IPS DF 6.9 (cell line): ENCODE measurements around the gene RUSC2.

ENCODE experiments used
- DNase-seq: peaks from one replicate; pipeline ENCODE4 v3.0.0-alpha.2; 2013; ENCODE audit warnings: low read depth, low spot score
- H3K27ac ChIP-seq: one replicate; pipeline ENCODE4 v1.5.1; 2013; ENCODE audit warnings: low read length, control low read depth
- H3K27me3 ChIP-seq: 2 replicates; pipeline ENCODE4 v1.6.1; 2013; ENCODE audit warnings: mild to moderate bottlenecking, low read length; ENCODE audit not compliant: control insufficient read depth, insufficient read depth
- H3K36me3 ChIP-seq: 2 replicates; pipeline ENCODE4 v1.6.1; 2013; ENCODE audit warnings: low read length; ENCODE audit not compliant: control insufficient read depth, insufficient read depth
- H3K4me1 ChIP-seq: 2 replicates; pipeline ENCODE4 v1.6.1; 2013; ENCODE audit warnings: low read length; ENCODE audit not compliant: control insufficient read depth, insufficient read depth
- H3K4me3 ChIP-seq: 2 replicates; pipeline ENCODE4 v1.5.1; 2013; ENCODE audit warnings: mild to moderate bottlenecking, low read length
- H3K9me3 ChIP-seq: 2 replicates; pipeline ENCODE4 v1.6.1; 2013; ENCODE audit warnings: low read length, inconsistent platforms; ENCODE audit not compliant: control insufficient read depth, insufficient read depth
- WGBS: extraction: QIAGEN DNeasy Blood & Tissue Kit; methylation state at CpG from one replicate; pipeline ENCODE4 v1.1.7; 2013; ENCODE audit warnings: mixed read lengths, missing lambda C conversion rate; ENCODE audit not compliant: insufficient read length, insufficient coverage; 5-methylcytosine and 5-hydroxymethylcytosine counted together

Gene RUSC2, protein sequence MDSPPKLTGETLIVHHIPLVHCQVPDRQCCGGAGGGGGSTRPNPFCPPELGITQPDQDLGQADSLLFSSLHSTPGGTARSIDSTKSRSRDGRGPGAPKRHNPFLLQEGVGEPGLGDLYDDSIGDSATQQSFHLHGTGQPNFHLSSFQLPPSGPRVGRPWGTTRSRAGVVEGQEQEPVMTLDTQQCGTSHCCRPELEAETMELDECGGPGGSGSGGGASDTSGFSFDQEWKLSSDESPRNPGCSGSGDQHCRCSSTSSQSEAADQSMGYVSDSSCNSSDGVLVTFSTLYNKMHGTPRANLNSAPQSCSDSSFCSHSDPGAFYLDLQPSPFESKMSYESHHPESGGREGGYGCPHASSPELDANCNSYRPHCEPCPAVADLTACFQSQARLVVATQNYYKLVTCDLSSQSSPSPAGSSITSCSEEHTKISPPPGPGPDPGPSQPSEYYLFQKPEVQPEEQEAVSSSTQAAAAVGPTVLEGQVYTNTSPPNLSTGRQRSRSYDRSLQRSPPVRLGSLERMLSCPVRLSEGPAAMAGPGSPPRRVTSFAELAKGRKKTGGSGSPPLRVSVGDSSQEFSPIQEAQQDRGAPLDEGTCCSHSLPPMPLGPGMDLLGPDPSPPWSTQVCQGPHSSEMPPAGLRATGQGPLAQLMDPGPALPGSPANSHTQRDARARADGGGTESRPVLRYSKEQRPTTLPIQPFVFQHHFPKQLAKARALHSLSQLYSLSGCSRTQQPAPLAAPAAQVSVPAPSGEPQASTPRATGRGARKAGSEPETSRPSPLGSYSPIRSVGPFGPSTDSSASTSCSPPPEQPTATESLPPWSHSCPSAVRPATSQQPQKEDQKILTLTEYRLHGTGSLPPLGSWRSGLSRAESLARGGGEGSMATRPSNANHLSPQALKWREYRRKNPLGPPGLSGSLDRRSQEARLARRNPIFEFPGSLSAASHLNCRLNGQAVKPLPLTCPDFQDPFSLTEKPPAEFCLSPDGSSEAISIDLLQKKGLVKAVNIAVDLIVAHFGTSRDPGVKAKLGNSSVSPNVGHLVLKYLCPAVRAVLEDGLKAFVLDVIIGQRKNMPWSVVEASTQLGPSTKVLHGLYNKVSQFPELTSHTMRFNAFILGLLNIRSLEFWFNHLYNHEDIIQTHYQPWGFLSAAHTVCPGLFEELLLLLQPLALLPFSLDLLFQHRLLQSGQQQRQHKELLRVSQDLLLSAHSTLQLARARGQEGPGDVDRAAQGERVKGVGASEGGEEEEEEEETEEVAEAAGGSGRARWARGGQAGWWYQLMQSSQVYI (N-terminal part only)

GRCh38 chr9:35489313-35490154 lies at the start of gene RUSC2:
TSS of gene RUSC2 (plus strand) at chr9:35490111. CDS start at chr9:35546522, 56,411 bp downstream.
- Histone ChIP-seq H3K9me3 (no peaks in the 10 kb centered on the region), H3K27me3 (no peaks in the 10 kb centered on the region), H3K4me1 (0 out of 2 replicates have a peak, but pooled peaks cover 2% of the 10 kb centered on the region), H3K27ac (no peak within 1 kb of the TSS), H3K36me3 (no peaks in the 10 kb centered on the region), H3K4me3 (peak within 1 kb of the TSS; percentile 71)
- WGBS = no CpG with 5 or more reads among the region's 71 CpGs
- no peak for DNase-seq

- DNase-seq = no peak
- no CpG with 5 or more reads among the region's 3 CpGs for WGBS
- Histone ChIP-seq H3K27me3 (no peaks in the 10 kb centered on the region), H3K4me3 (no peak overlapping the region), H3K4me1 (no peaks in the 10 kb centered on the region), H3K9me3 (no peaks in the 10 kb centered on the region), H3K27ac (no peak overlapping the region), H3K36me3 (no peaks in the 10 kb centered on the region)
Observed at GRCh38 chr9:35446012-35446411, 43.9 kb upstream of the RUSC2 start.

GRCh38 chr9:35448496-35448895 lies 41.4 kb upstream of the RUSC2 start:
- H3K9me3 ChIP-seq = no peaks in the 10 kb centered on the region
- H3K36me3 ChIP-seq = no peaks in the 10 kb centered on the region
- WGBS = no CpG with 5 or more reads among the region's 1 CpG
- H3K4me1 ChIP-seq = no peaks in the 10 kb centered on the region
- H3K27ac ChIP-seq = no peak overlapping the region
- no peaks in the 10 kb centered on the region for H3K27me3 ChIP-seq
- no peak overlapping the region for H3K4me3 ChIP-seq
- no peak for DNase-seq

DNA sequence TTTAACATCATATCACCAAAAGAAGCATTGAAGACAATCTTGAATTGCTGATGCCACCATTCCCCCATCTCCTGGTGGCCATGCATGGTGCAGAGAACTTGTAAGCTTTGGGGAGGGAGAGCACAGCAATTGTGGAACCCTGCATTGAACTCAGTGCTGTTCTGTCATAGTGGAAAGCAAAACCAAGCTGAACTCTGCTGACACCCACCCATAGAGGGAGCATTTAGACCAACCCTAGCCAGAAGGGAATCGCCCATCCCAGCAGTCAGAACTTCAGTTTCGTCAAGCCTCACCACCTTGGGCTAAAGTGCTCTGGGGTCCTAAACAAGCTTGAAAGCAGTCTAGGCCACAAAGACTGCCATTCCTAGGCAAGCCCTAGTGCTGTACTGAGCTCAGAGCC lies 37.4 kb upstream of the RUSC2 start:
- Histone ChIP-seq H3K27ac (no peak overlapping the region), H3K9me3 (no peaks in the 10 kb centered on the region), H3K4me3 (no peak overlapping the region), H3K36me3 (no peaks in the 10 kb centered on the region), H3K27me3 (no peaks in the 10 kb centered on the region), H3K4me1 (no peaks in the 10 kb centered on the region)
- WGBS = no CpG with 5 or more reads among the region's 2 CpGs
- no peak for DNase-seq

DNA sequence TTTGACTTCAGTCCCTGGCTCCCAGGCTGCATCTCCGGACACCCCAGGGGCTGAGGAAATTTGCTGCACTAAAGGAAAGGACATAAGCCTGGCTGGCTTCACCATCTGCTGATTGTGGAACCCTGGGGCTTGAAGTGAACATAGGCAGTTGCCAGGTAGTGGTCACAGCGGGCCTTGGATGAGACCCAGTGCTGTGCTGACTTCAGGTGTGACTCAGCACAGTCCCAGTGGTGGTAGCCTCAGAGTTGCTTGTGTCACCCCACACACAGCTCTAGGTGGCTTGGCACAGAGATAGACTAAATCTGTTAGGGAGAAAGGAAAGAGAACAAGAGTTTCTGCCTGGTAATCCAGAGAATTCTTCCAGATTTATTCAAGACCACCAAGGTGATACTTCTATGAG lies 36.1 kb upstream of the RUSC2 start:
- Histone ChIP-seq H3K4me1 (no peaks in the 10 kb centered on the region), H3K27me3 (no peaks in the 10 kb centered on the region), H3K4me3 (no peak overlapping the region), H3K9me3 (no peaks in the 10 kb centered on the region), H3K27ac (no peak overlapping the region), H3K36me3 (no peaks in the 10 kb centered on the region)
- no CpG with 5 or more reads among the region's 2 CpGs for WGBS
- no peak for DNase-seq

DNA sequence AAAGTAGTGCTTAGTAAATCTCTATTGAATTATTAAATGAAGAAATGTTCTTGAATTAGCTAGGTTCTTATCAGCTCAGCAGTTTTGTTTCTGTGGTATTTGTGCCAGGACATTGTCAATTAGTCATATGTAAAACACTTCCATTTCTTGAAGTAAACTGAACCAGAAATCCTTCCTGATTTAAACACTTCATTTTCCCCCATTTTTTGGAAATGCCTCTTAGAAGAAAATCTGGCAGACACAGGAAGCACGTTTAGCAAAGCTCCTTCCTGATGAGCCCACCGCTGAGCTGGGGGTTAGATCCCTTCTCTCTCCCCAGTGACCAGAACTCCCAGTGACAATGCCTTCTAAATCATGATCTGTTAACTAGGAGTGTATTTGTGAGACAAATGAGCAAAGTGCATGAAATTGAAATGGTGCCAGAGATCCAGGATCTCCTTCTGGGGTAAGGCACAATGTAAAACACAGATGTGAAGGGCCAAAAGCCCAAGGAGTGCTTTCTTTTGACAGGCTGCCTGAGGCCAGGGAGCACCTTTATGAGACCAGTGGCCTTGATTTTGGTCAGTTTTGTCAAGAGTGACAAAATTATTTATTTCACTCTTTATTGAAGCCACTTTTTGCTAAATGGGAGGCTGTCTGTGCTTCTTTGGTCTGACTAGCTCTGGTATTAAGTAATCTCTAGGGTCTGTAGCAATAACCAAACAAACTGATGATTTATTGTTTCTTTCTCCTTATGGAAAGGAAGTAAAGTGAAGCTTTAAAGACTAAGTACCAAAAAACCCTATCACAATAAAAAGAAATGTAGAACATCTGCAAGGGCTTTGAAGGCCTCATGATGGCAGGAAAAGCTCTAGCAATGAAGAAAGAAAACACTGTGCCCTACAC lies 25.5 kb upstream of the RUSC2 start:
- H3K27ac ChIP-seq = no peak overlapping the region
- H3K4me1 ChIP-seq = no peaks in the 10 kb centered on the region
- peaks cover 1% of the 10 kb centered on the region; the same call in 1 of the 2 replicates for H3K9me3 ChIP-seq
- no peaks in the 10 kb centered on the region for H3K36me3 ChIP-seq
- no peaks in the 10 kb centered on the region for H3K27me3 ChIP-seq
- no peak for DNase-seq
- no peak overlapping the region for H3K4me3 ChIP-seq
- WGBS = no CpG with 5 or more reads among the region's 2 CpGs

- DNase-seq = no peak
- Histone ChIP-seq H3K27me3 (no peaks in the 10 kb centered on the region), H3K27ac (no peak overlapping the region), H3K9me3 (no peaks in the 10 kb centered on the region), H3K4me1 (no peaks in the 10 kb centered on the region), H3K4me3 (no peak overlapping the region), H3K36me3 (no peaks in the 10 kb centered on the region)
- WGBS = no CpG with 5 or more reads among the region's 1 CpG
Observed at GRCh38 chr9:35470340-35470739, 19.6 kb upstream of the RUSC2 start.

GRCh38 chr9:35470894-35471293 lies 19.0 kb upstream of the RUSC2 start:
- no peak for DNase-seq
- WGBS = no CpG with 5 or more reads among the region's 4 CpGs
- no peaks in the 10 kb centered on the region for H3K27me3 ChIP-seq
- no peaks in the 10 kb centered on the region for H3K9me3 ChIP-seq
- H3K4me1 ChIP-seq = no peaks in the 10 kb centered on the region
- no peak overlapping the region for H3K4me3 ChIP-seq
- no peaks in the 10 kb centered on the region for H3K36me3 ChIP-seq
- no peak overlapping the region for H3K27ac ChIP-seq

- Histone ChIP-seq H3K36me3 (no peaks in the 10 kb centered on the region), H3K4me1 (0 out of 2 replicates have a peak, but pooled peaks cover under 1% of the 10 kb centered on the region), H3K4me3 (no peak overlapping the region), H3K27ac (no peak overlapping the region), H3K27me3 (no peaks in the 10 kb centered on the region), H3K9me3 (no peaks in the 10 kb centered on the region)
- no peak for DNase-seq
- no CpG with 5 or more reads among the region's 8 CpGs for WGBS
Observed at GRCh38 chr9:35476596-35476995, 13.3 kb upstream of the RUSC2 start.
